IMR-90 (cell line): ENCODE measurements around the gene TRIM17. TPM values are rescaled to one million over a fixed set of nuclear protein-coding genes. Genes with fewer than 3 reads are reported as not detected.
A peak's percentile ranks its signal among the peaks of the same experiment; 100 is the strongest.

Source experiments
- ATAC-seq: fragments of 200-7000 bp; cut with Tn5 transposase; 2 replicates; pipeline ENCODE4 v1.9.1; 2020; ENCODE audit warnings: low read depth, mild to moderate bottlenecking, moderate library complexity
- BruUV-seq: library from RNA; stranded (reverse); fragments of 400-500 nt; replicated peaks from 2 replicates; lab custom pipeline; 2021; lab: Mats Ljungman, UMichigan
- CTCF ChIA-PET: fragments of 300-600 bp; formaldehyde crosslinking; extraction: SDS; loops from one replicate; lab custom pipeline; 2021; ENCODE audit warnings: antibody characterized with exemption; lab: Yijun Ruan, JAX
- POLR2A ChIA-PET: fragments of 300-600 bp; sonication (Branson Sonifier 250); formaldehyde crosslinking; loops from one replicate; lab custom pipeline; 2022; ENCODE audit warnings: antibody characterized with exemption; ENCODE audit not compliant: unreplicated experiment; lab: Charles Lee
- DNase-seq: peaks from one replicate; pipeline ENCODE4 v3.0.0; 2013
- H2AFZ ChIP-seq: replicated peaks from 2 replicates; pipeline ENCODE3; 2013; ENCODE audit warnings: low read length, mild to moderate bottlenecking; ENCODE audit not compliant: poor library complexity
- H2AK5ac ChIP-seq: 2 replicates; pipeline ENCODE4 v1.6.1; 2013; ENCODE audit warnings: low read depth, low read length, inconsistent platforms
- H2AK9ac ChIP-seq: replicated peaks from 2 replicates; pipeline ENCODE3; 2013; ENCODE audit warnings: mild to moderate bottlenecking, low read depth, low read length, moderate library complexity; ENCODE audit not compliant: poor library complexity
- H2BK120ac ChIP-seq: 2 replicates; pipeline ENCODE4 v1.6.1; 2013; ENCODE audit warnings: low read depth, low read length, inconsistent platforms
- H2BK15ac ChIP-seq: 3 replicates; pipeline ENCODE4 v1.6.1; 2013; ENCODE audit warnings: low read depth, low read length, inconsistent platforms
- H2BK20ac ChIP-seq: 2 replicates; pipeline ENCODE4 v1.6.1; 2013; ENCODE audit warnings: low read depth, mild to moderate bottlenecking, inconsistent platforms, low read length, moderate library complexity
- H2BK5ac ChIP-seq: 2 replicates; pipeline ENCODE4 v1.6.1; 2013; ENCODE audit warnings: mild to moderate bottlenecking, low read depth, low read length, inconsistent platforms; ENCODE audit not compliant: poor library complexity, severe bottlenecking
- H3K14ac ChIP-seq: replicated peaks from 2 replicates; pipeline ENCODE4 v1.6.1; 2013; ENCODE audit warnings: low read depth, low read length, inconsistent platforms
- H3K18ac ChIP-seq: 2 replicates; pipeline ENCODE4 v1.6.1; 2013; ENCODE audit warnings: low read depth, low read length, control low read depth
- H3K23ac ChIP-seq: 2 replicates; pipeline ENCODE4 v1.6.1; 2013; ENCODE audit warnings: low read depth, low read length, inconsistent platforms
- H3K27ac ChIP-seq: 2 replicates; pipeline ENCODE4 v1.5.1; 2013; ENCODE audit warnings: mild to moderate bottlenecking, control low read depth, low read length; ENCODE audit not compliant: insufficient read depth
- H3K27me3 ChIP-seq: 2 replicates; pipeline ENCODE4 v1.6.1; 2013; ENCODE audit warnings: low read length; ENCODE audit not compliant: control insufficient read depth, insufficient read depth
- H3K36me3 ChIP-seq: 2 replicates; pipeline ENCODE4 v1.6.1; 2013; ENCODE audit warnings: low read length, mixed read lengths; ENCODE audit not compliant: control insufficient read depth, insufficient read depth
- H3K4ac ChIP-seq: 2 replicates; pipeline ENCODE4 v1.6.1; 2013; ENCODE audit warnings: low read depth, low read length, inconsistent platforms
- H3K4me1 ChIP-seq: 2 replicates; pipeline ENCODE4 v1.6.1; 2013; ENCODE audit warnings: low read length, mixed read lengths; ENCODE audit not compliant: control insufficient read depth, insufficient read depth
- H3K4me2 ChIP-seq: 2 replicates; pipeline ENCODE4 v1.6.1; 2013; ENCODE audit warnings: low read depth, mild to moderate bottlenecking, control low read depth, low read length, moderate library complexity
- H3K4me3 ChIP-seq: 2 replicates; pipeline ENCODE4 v1.5.1; 2013; ENCODE audit warnings: low read depth, mild to moderate bottlenecking, control low read depth, low read length, moderate library complexity; ENCODE audit not compliant: insufficient read depth
- H3K56ac ChIP-seq: 2 replicates; pipeline ENCODE4 v1.6.1; 2013; ENCODE audit warnings: low read length, inconsistent platforms; ENCODE audit not compliant: insufficient read depth; ENCODE audit errors: extremely low read depth
- H3K79me1 ChIP-seq, 2 experiments: 2 replicates each; pipeline ENCODE4 v1.6.1; 2013; ENCODE audit warnings: low read length in 2 of 2, inconsistent platforms in 1 of 2, low read depth in 1 of 2
- H3K9ac ChIP-seq: 2 replicates; pipeline ENCODE4 v1.6.1; 2013; ENCODE audit warnings: low read depth, low read length, control low read depth
- H3K9me1 ChIP-seq: 2 replicates; pipeline ENCODE4 v1.6.1; 2013; ENCODE audit warnings: low read length, inconsistent platforms; ENCODE audit not compliant: insufficient read depth
- H3K9me3 ChIP-seq: 2 replicates; pipeline ENCODE4 v1.6.1; 2013; ENCODE audit warnings: low read length; ENCODE audit not compliant: control insufficient read depth, insufficient read depth
- H4K20me1 ChIP-seq: 2 replicates; pipeline ENCODE4 v1.6.1; 2013; ENCODE audit warnings: low read length, inconsistent platforms; ENCODE audit not compliant: insufficient read depth
- H4K5ac ChIP-seq: 2 replicates; pipeline ENCODE4 v1.6.1; 2013; ENCODE audit warnings: mild to moderate bottlenecking, low read depth, low read length, control low read depth
- H4K8ac ChIP-seq, 2 experiments: 2 replicates each; pipeline ENCODE4 v1.6.1; 2013; ENCODE audit warnings: low read depth in 2 of 2, low read length in 2 of 2, control low read depth in 1 of 2, inconsistent platforms in 1 of 2
- H4K91ac ChIP-seq: 2 replicates; pipeline ENCODE4 v1.6.1; 2013; ENCODE audit warnings: low read depth, low read length, inconsistent platforms; ENCODE audit not compliant: insufficient read depth
- CEBPB ChIP-seq: IDR thresholded peaks from 2 replicates; pipeline ENCODE4 v1.6.1; 2012; ENCODE audit warnings: low read depth, low read length, improper control_type of control experiment
- FOS ChIP-seq: fragments of 150-350 bp; IDR thresholded peaks from 2 replicates; pipeline ENCODE4 v1.6.1; 2016; ENCODE audit warnings: low read depth, low read length
- MAFK ChIP-seq: IDR thresholded peaks from 2 replicates; pipeline ENCODE4 v1.6.1; 2012; ENCODE audit warnings: low read depth, low read length, improper control_type of control experiment
- MAZ ChIP-seq: IDR thresholded peaks from 2 replicates; pipeline ENCODE4 v1.6.1; 2012; ENCODE audit warnings: low read depth, mild to moderate bottlenecking, low read length, improper control_type of control experiment, moderate library complexity, borderline replicate concordance
- MXI1 ChIP-seq: IDR thresholded peaks from 2 replicates; pipeline ENCODE4 v1.6.1; 2012; ENCODE audit warnings: low read depth, mild to moderate bottlenecking, low read length, moderate library complexity, borderline replicate concordance
- NFE2L2 ChIP-seq: fragments of 150-350 bp; IDR thresholded peaks from 2 replicates; pipeline ENCODE4 v1.6.1; 2016; ENCODE audit warnings: low read depth, mild to moderate bottlenecking, low read length
- POLR2A ChIP-seq: IDR thresholded peaks from 2 replicates; pipeline ENCODE4 v1.6.1; 2012; ENCODE audit warnings: mild to moderate bottlenecking, low read depth, low read length
- RCOR1 ChIP-seq: IDR thresholded peaks from 2 replicates; pipeline ENCODE4 v1.6.1; 2012; ENCODE audit warnings: mild to moderate bottlenecking, low read length, improper control_type of control experiment; ENCODE audit not compliant: insufficient replicate concordance
- RFX5 ChIP-seq: IDR thresholded peaks from 2 replicates; pipeline ENCODE4 v1.8.0; 2012; ENCODE audit warnings: low read depth, mild to moderate bottlenecking, low read length, moderate library complexity
- SMC3 ChIP-seq: fragments of 150-350 bp; IDR thresholded peaks from 2 replicates; pipeline ENCODE4 v1.6.1; 2016; ENCODE audit warnings: low read depth, mild to moderate bottlenecking, antibody characterized with exemption, low read length, moderate library complexity
- WGBS, 2 experiments: methylation state at CpG; one replicate each; pipeline versions ENCODE4 v1.1.5 to v1.1.7; 2013; ENCODE audit warnings: missing lambda C conversion rate in 2 of 2; ENCODE audit not compliant: insufficient read length in 1 of 2; ENCODE audit errors: extremely low coverage in 2 of 2; 5-methylcytosine and 5-hydroxymethylcytosine counted together
- dilution Hi-C: fragments of 300-500 bp; cut with HindIII; formaldehyde crosslinking; loops from one replicate; pipeline ENCODE4 v1.14.3; 2018; ENCODE audit warnings: low sequenced_read_pairs; ENCODE audit not compliant: unreplicated experiment
- in situ Hi-C: fragments of 300-500 bp; cut with MboI; formaldehyde crosslinking; loops from 3 replicates; pipeline ENCODE4 v1.14.3; 2019; ENCODE audit warnings: low sequenced_read_pairs, inconsistent platforms, mixed read lengths
- intact Hi-C: fragments of 100-400 bp; cut with micrococcal nuclease; formaldehyde crosslinking; loops from 2 replicates; pipeline ENCODE4 v1.10.0; 2022
- polyA plus RNA-seq, 3 experiments: library from polyadenylated mRNA; depleted of rRNA; stranded (reverse); fragments of >200 nt; gene quantifications; 2 replicates each; pipeline ENCODE4 v1.2.3, GENCODE V29; 2012; ENCODE audit warnings: low replicate concordance in 1 of 3
- total RNA-seq: library from RNA; depleted of rRNA; stranded (reverse); fragments of >200 nt; gene quantifications from 2 replicates; pipeline ENCODE4 v1.2.3, GENCODE V29; 2012
- TF ChIP-seq, protein P1 (sequence below): fragments of 150-350 bp; IDR thresholded peaks from 2 replicates; pipeline ENCODE4 v1.6.1; 2017; ENCODE audit warnings: mild to moderate bottlenecking, antibody characterized with exemption, low read length, low read depth
- TF ChIP-seq, protein P2 (sequence below): fragments of 150-350 bp; IDR thresholded peaks from 2 replicates; pipeline ENCODE4 v1.6.1; 2016; ENCODE audit warnings: low read depth, mild to moderate bottlenecking, low read length, moderate library complexity, borderline replicate concordance
- TF ChIP-seq, protein P3 (sequence below): conservative IDR thresholded peaks from 2 replicates; pipeline ENCODE4 v1.5.1; 2012; ENCODE audit warnings: mild to moderate bottlenecking, low read depth, low read length, improper control_type of control experiment

Gene TRIM17
- total and polyA plus RNA-seq, 2 of the 4 experiments (the other 2 are of a cell fraction): 0.39 TPM; not detected in 1

DNA sequence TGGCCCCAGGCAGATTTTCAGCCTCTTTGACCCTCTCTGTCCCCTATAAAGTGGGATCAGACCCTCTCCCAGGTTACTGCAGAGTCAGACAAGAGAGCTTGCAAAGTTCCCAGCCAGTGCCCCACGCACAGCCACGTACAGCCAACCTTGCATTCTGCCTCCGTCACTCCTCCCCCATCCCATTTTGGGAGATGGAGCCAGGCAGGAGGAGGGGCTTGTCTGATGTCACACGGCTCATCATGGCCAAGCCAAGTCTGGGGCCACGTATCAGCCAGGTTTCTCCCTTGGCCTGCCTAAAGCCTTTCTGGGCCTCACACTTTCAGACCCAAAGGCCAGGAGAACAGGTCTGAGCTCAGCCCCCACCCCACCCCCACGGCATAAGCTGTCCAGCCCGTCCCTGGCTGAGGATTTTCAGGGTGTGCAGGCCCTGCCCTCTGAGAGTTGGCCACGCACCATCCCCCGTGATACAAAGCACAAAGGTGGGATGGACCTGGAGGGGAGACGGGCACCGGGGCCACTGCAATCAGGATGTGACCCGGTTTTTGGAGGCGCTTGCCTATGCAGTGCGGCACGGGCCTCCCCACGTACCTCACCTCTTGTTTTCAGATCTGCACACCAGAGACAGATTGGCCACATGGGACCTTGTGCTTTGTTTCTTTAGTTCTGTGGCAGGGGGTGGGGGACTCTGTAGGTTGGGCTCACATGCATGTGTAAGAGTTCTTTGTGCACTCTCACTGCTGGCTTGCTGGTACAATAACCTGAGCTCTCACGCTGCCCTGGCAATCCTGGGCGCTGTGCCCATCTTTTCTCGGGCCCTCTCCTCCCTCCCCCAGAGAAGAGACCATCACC, 57.7 kb downstream of the TRIM17 start:
- no peak overlapping the region for H3K27ac ChIP-seq
- 80% methylated on average over 2 of the region's 19 CpGs; no CpG with 5 or more reads in 1 of the 2 experiments for WGBS, 2 experiments
- no peak overlapping the region for H3K9ac ChIP-seq
- CTCF ChIA-PET: no interaction called here
- no peaks in the 10 kb centered on the region for H4K20me1 ChIP-seq
- TF ChIP-seq NFE2L2 (no peak), FOS (no peak), MXI1 (no peak), POLR2A (no peak), MAZ (no peak), RCOR1 (no peak), MAFK (no peak), SMC3 (no peak), RFX5 (no peak), CEBPB (no peak)
- TF ChIP-seq, protein P1, sequence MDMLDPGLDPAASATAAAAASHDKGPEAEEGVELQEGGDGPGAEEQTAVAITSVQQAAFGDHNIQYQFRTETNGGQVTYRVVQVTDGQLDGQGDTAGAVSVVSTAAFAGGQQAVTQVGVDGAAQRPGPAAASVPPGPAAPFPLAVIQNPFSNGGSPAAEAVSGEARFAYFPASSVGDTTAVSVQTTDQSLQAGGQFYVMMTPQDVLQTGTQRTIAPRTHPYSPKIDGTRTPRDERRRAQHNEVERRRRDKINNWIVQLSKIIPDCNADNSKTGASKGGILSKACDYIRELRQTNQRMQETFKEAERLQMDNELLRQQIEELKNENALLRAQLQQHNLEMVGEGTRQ: no peak
- TF ChIP-seq, protein P2, sequence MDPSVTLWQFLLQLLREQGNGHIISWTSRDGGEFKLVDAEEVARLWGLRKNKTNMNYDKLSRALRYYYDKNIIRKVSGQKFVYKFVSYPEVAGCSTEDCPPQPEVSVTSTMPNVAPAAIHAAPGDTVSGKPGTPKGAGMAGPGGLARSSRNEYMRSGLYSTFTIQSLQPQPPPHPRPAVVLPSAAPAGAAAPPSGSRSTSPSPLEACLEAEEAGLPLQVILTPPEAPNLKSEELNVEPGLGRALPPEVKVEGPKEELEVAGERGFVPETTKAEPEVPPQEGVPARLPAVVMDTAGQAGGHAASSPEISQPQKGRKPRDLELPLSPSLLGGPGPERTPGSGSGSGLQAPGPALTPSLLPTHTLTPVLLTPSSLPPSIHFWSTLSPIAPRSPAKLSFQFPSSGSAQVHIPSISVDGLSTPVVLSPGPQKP: no peak
- TF ChIP-seq, protein P3, sequence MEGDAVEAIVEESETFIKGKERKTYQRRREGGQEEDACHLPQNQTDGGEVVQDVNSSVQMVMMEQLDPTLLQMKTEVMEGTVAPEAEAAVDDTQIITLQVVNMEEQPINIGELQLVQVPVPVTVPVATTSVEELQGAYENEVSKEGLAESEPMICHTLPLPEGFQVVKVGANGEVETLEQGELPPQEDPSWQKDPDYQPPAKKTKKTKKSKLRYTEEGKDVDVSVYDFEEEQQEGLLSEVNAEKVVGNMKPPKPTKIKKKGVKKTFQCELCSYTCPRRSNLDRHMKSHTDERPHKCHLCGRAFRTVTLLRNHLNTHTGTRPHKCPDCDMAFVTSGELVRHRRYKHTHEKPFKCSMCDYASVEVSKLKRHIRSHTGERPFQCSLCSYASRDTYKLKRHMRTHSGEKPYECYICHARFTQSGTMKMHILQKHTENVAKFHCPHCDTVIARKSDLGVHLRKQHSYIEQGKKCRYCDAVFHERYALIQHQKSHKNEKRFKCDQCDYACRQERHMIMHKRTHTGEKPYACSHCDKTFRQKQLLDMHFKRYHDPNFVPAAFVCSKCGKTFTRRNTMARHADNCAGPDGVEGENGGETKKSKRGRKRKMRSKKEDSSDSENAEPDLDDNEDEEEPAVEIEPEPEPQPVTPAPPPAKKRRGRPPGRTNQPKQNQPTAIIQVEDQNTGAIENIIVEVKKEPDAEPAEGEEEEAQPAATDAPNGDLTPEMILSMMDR: no peak
- no peak overlapping the region for H4K5ac ChIP-seq
- no peak overlapping the region for H3K4ac ChIP-seq
- peak overlapping the region; percentile 55 for H2AK9ac ChIP-seq
- H4K91ac ChIP-seq: no peak overlapping the region
- POLR2A ChIA-PET: no interaction called here
- no peak overlapping the region for H2AK5ac ChIP-seq
- H3K4me3 ChIP-seq: no peak overlapping the region
- no TSS peak for BruUV-seq
- no peaks in the 10 kb centered on the region for H3K9me1 ChIP-seq
- intact Hi-C loops: no loop called here
- no peaks in the 10 kb centered on the region for H3K79me1 ChIP-seq
- ATAC-seq (no peak), DNase-seq (no peak)
- H3K36me3 ChIP-seq: no peaks in the 10 kb centered on the region
- H2BK20ac ChIP-seq: no peak overlapping the region
- no peak overlapping the region for H3K18ac ChIP-seq
- no peaks in the 10 kb centered on the region for H3K9me3 ChIP-seq
- H4K8ac ChIP-seq: no peak overlapping the region
- in situ Hi-C loops: no loop called here
- dilution Hi-C loops: no loop called here
- H2AFZ ChIP-seq: no peak overlapping the region
- no peak overlapping the region for H3K14ac ChIP-seq
- no peak overlapping the region for H3K4me2 ChIP-seq
- no peak overlapping the region for H2BK5ac ChIP-seq
- no peak overlapping the region for H2BK15ac ChIP-seq
- H3K23ac ChIP-seq: no peak overlapping the region
- H3K4me1 ChIP-seq: no peaks in the 10 kb centered on the region
- no peaks in the 10 kb centered on the region for H3K27me3 ChIP-seq
- H3K56ac ChIP-seq: no peak overlapping the region
- H2BK120ac ChIP-seq: no peak overlapping the region
